Measurements from ENCODE around the gene PTCH1.

- no peak for TF ChIP-seq POLR2A (IDR thresholded peaks at IDR 0.05)
- no peak for TF ChIP-seq CTCF (IDR thresholded peaks at IDR 0.05)
Measured at GRCh38 chr9:95440447-95440846, 76.3 kb downstream of the PTCH1 start.
